Body of pancreas (tissue), 4 donors: ENCODE results near the gene TMSB4X. TPM values are rescaled to one million over a fixed set of nuclear protein-coding genes. Genes with fewer than 3 reads are reported as not detected.
A peak's percentile ranks its signal among the peaks of the same experiment; 100 is the strongest.

Experiments
- ATAC-seq: fragments of 150-250 bp; one replicate; pipeline ENCODE4 v1.9.1; 2016
- DNase-seq, 4 donors: peaks; one replicate each; pipeline ENCODE4 v3.0.0-alpha.2; 2019
- H3K27ac ChIP-seq, 4 donors: fragments of 200-600 bp; sonication (generic); 1 replicate in 3 of 4; 2 replicates in 1 of 4; pipeline versions ENCODE4 v1.5.1 to v1.6.1; 2016 to 2019; ENCODE audit warnings: mild to moderate bottlenecking in 1 of 4, mixed read lengths in 1 of 4, moderate library complexity in 1 of 4
- H3K27me3 ChIP-seq, 2 donors: fragments of 200-600 bp; sonication (generic); one replicate each; pipeline ENCODE4 v1.6.0; 2016; ENCODE audit warnings: mild to moderate bottlenecking in 1 of 2
- H3K36me3 ChIP-seq, 2 donors: fragments of 200-600 bp; sonication (generic); replicated peaks in 1 of 2; 2 replicates each; pipeline ENCODE4 v1.5.1; 2016; ENCODE audit warnings: low read depth in 2 of 2; ENCODE audit not compliant: insufficient read depth in 1 of 2
- H3K4me1 ChIP-seq: fragments of 200-600 bp; sonication (generic); one replicate; pipeline ENCODE4 v1.6.0; 2016
- H3K4me3 ChIP-seq, 2 donors: fragments of 200-600 bp; sonication (generic); 1 replicate in 1 of 2; 2 replicates in 1 of 2; pipeline ENCODE4 v1.5.1; 2016 to 2019
- H3K9me3 ChIP-seq, 3 donors: fragments of 200-600 bp; sonication (generic); 1 replicate in 2 of 3; 2 replicates in 1 of 3; pipeline ENCODE4 v1.5.1; 2016
- CTCF ChIP-seq, 7 experiments: fragments of 450-650 bp in 4 of 7; fragments of 200-600 bp in 3 of 7; sonication (generic) in 3 of 7; IDR thresholded peaks; one replicate each; pipeline ENCODE4 v1.5.1; 2016 to 2019; ENCODE audit warnings: antibody characterized with exemption in 7 of 7
- POLR2A ChIP-seq, 3 donors: fragments of 450-650 bp; IDR thresholded peaks; one replicate each; pipeline ENCODE4 v1.6.1; 2016; ENCODE audit warnings: antibody characterized with exemption in 3 of 3, mild to moderate bottlenecking in 2 of 3
- WGBS, 2 donors: methylation state at CpG; one replicate each; pipeline ENCODE4 v1.1.5; 2017; 5-methylcytosine and 5-hydroxymethylcytosine counted together
- intact Hi-C: fragments of 100-400 bp; cut with DNase I; formaldehyde crosslinking; loops from one replicate; pipeline ENCODE4 v1.15.1; 2023
- total RNA-seq, 2 donors: library from RNA; depleted of rRNA; stranded (reverse); fragments of >200 nt; gene quantifications; one replicate each; pipeline ENCODE4 v1.1.0, GENCODE V29; 2016

Gene TMSB4X
- total RNA-seq, 2 donors from 2014 or later: 1,104 to 1,472 TPM

DNA sequence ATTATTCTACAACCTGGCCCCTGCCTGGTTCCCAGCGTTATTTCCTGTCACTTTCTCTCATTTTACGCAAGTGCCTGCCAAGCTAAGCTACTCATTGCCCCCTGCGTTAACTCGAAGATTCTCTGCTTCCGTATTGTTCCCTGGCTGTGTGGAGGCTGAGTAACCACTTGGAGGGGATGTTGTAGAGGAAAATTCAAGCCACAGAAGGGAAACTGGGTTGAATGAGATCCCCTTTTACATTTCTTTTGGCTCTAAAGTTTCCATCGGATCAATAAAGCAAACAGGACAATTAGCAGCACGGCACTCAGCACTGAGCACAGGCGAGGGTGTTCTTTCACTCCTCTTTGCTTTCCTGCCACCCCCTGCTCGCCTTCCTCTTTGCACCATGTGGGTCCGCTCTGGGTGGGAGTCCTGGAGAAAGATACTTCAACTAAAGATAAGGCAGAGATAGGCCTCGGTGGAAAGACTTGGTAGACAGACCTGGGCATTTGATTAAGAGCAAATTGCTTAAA, 4.2 kb upstream of the TMSB4X start:
- WGBS, 2 donors: 0 to 1% methylated on average over 11 of the region's 11 CpGs
- H3K27me3 ChIP-seq: no peaks in the 10 kb centered on the region
- intact Hi-C loops: no loop called here
- peak; percentile 32 to 69 (median 52) for DNase-seq
- H3K4me3 ChIP-seq: no peak overlapping the region
- ATAC-seq: peak; percentile 67
- no peaks in the 10 kb centered on the region for H3K9me3 ChIP-seq
- no peaks in the 10 kb centered on the region for H3K36me3 ChIP-seq
- peaks cover 26% of the 10 kb centered on the region for H3K4me1 ChIP-seq
- peak overlapping the region; percentile 79 to 94 (median 84) for H3K27ac ChIP-seq
- TF ChIP-seq POLR2A (IDR thresholded peaks at IDR 0.05) (peak in 2 of 3 donors; percentile 27 to 36), CTCF (IDR thresholded peaks at IDR 0.05) (peak; percentile 19 to 84 (median 77))

GRCh38 chrX:12971282-12972003, 3.5 kb upstream of the TMSB4X start:
- WGBS, 2 donors: 10 to 12% methylated on average over 8 to 12 of the region's 12 CpGs
- peaks cover 26% of the 10 kb centered on the region for H3K4me1 ChIP-seq
- peak overlapping the region; percentile 79 to 94 (median 84) for H3K27ac ChIP-seq
- no peaks in the 10 kb centered on the region for H3K27me3 ChIP-seq
- H3K36me3 ChIP-seq: no peaks in the 10 kb centered on the region
- ATAC-seq (peak; percentile 61), DNase-seq (peak; percentile 71 to 79 (median 78))
- H3K4me3 ChIP-seq: no peak overlapping the region
- intact Hi-C loops: no loop called here
- no peaks in the 10 kb centered on the region for H3K9me3 ChIP-seq
- TF ChIP-seq CTCF (IDR thresholded peaks at IDR 0.05) (no peak), POLR2A (IDR thresholded peaks at IDR 0.05) (peak in 2 of 3 donors; percentile 45 to 66)

DNA sequence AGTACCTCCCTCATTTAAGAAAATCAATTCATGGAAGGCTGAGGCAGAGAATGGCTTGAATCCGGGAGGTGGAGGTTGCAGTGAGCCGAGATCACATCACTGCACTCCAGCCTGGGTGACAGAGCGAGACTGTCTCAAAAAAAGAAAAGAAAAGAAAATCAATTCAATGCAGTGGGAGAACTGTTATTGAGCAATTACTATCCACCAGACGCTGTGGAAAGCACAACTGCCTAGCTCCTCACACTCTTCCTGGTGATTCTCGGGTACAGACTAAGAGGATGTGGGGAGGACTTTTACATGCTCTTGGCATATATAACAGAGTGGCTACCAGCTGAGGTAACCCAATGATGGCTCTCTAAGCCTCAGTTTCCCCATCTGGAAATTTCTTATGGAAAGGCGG, 2.7 kb upstream of the TMSB4X start:
- ATAC-seq (no peak), DNase-seq (no peak)
- Histone ChIP-seq H3K27ac (peak overlapping the region; percentile 79 to 94 (median 84)), H3K9me3 (no peaks in the 10 kb centered on the region), H3K4me1 (peaks cover 26% of the 10 kb centered on the region), H3K36me3 (no peaks in the 10 kb centered on the region), H3K4me3 (no peak overlapping the region), H3K27me3 (no peaks in the 10 kb centered on the region)
- intact Hi-C loops: no loop called here
- 22 to 28% methylated on average over 6 of the region's 6 CpGs for WGBS, 2 donors
- TF ChIP-seq POLR2A (IDR thresholded peaks at IDR 0.05) (no peak), CTCF (IDR thresholded peaks at IDR 0.05) (no peak)

GRCh38 chrX:12972878-12973560, 1.9 kb upstream of the TMSB4X start:
- Histone ChIP-seq H3K27me3 (no peaks in the 10 kb centered on the region), H3K36me3 (no peaks in the 10 kb centered on the region), H3K27ac (peak overlapping the region; percentile 88 to 97 (median 93)), H3K4me3 (no peak overlapping the region), H3K4me1 (peaks cover 26% of the 10 kb centered on the region), H3K9me3 (no peaks in the 10 kb centered on the region)
- DNase-seq (no peak), ATAC-seq (no peak)
- intact Hi-C loops: no loop called here
- TF ChIP-seq POLR2A (IDR thresholded peaks at IDR 0.05) (no peak), CTCF (IDR thresholded peaks at IDR 0.05) (no peak)
- 41 to 74% methylated on average over 12 of the region's 12 CpGs for WGBS, 2 donors
